NCI-H2227 treated with DMSO at 0.1 percent for 48 hours (cell line): ENCODE data around the gene RPL3.

Experiments used
- DNase-seq: peaks from one replicate; lab custom pipeline; 2025; lab: John Stamatoyannopoulos, UW

The RPL3 gene

GRCh38 chr22:39298241-39298987 is 21.0 kb downstream of the RPL3 start:
- DNase-seq, result no peak

- no peak for DNase-seq
These were observed 21.8 kb downstream of the RPL3 start for GRCh38 chr22:39297490-39298240.

- DNase-seq, result no peak
These were observed 22.4 kb downstream of the RPL3 start for GRCh38 chr22:39296981-39297489.

- DNase-seq, result no peak
These were observed 22.9 kb downstream of the RPL3 start for GRCh38 chr22:39296535-39296934.

GRCh38 chr22:39294571-39295468 is 24.6 kb downstream of the RPL3 start:
- no peak for DNase-seq

- DNase-seq, result no peak
These were observed 25.6 kb downstream of the RPL3 start for GRCh38 chr22:39293766-39294368.

- no peak for DNase-seq
These were observed 26.8 kb downstream of the RPL3 start for GRCh38 chr22:39292561-39293074.

- DNase-seq, result no peak
These were observed 27.4 kb downstream of the RPL3 start for GRCh38 chr22:39292031-39292462.

- no peak for DNase-seq
These were observed 27.9 kb downstream of the RPL3 start for GRCh38 chr22:39291523-39291922.

GRCh38 chr22:39290724-39291161 is 28.7 kb downstream of the RPL3 start:
- DNase-seq, result no peak

- no peak for DNase-seq
These were observed 29.3 kb downstream of the RPL3 start for GRCh38 chr22:39289975-39290720.

GRCh38 chr22:39289533-39289932 is 29.9 kb downstream of the RPL3 start:
- DNase-seq, result no peak

GRCh38 chr22:39288135-39288898 is 31.1 kb downstream of the RPL3 start:
- DNase-seq, result no peak

- DNase-seq, result no peak
These were observed 32.2 kb downstream of the RPL3 start for GRCh38 chr22:39287076-39287725.

GRCh38 chr22:39284983-39285382 is 34.4 kb downstream of the RPL3 start:
- no peak for DNase-seq

GRCh38 chr22:39284142-39284980 is 35.1 kb downstream of the RPL3 start:
- DNase-seq, result no peak

GRCh38 chr22:39283322-39284141 is 35.9 kb downstream of the RPL3 start:
- no peak for DNase-seq
